SU-DHL-6 (cell line): ENCODE results near the gene SCN8A.

Source experiments
- EZH2phosphoT487 ChIP-seq: fragments of 200-600 bp; sonication (generic), shearing (Covaris generic); conservative IDR thresholded peaks from 2 replicates; pipeline ENCODE4 v1.6.1; 2018; ENCODE audit warnings: mild to moderate bottlenecking, antibody characterized with exemption, low read length, moderate library complexity, mixed read lengths
- TF ChIP-seq, protein P1 (sequence below): fragments of 200-600 bp; sonication (generic); IDR thresholded peaks from one replicate; pipeline ENCODE4 v1.5.1; 2017; ENCODE audit warnings: antibody characterized with exemption, mild to moderate bottlenecking, low read length, moderate library complexity; ENCODE audit not compliant: insufficient read depth, poor library complexity, severe bottlenecking

DNA sequence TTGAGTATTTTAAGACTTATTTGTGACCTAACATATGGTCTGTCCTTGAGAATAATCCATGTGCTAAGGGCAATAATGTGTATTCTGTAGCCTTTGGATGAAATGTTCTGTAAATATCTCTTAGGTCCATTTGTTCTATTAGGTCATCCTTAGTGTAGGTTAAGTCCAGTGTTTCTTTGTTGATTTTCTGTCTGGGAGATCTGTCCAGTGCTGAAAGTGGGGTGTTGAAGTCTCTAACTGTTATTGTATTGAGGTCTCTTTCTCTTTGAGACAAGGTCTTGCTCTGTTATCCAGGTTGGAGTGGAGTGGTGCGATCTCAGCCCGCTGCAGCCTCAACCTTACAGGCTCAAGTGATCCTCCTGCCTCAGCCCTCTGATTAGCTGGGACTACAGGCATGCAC lies 149.5 kb downstream of the SCN8A start:
- TF ChIP-seq, protein P1, sequence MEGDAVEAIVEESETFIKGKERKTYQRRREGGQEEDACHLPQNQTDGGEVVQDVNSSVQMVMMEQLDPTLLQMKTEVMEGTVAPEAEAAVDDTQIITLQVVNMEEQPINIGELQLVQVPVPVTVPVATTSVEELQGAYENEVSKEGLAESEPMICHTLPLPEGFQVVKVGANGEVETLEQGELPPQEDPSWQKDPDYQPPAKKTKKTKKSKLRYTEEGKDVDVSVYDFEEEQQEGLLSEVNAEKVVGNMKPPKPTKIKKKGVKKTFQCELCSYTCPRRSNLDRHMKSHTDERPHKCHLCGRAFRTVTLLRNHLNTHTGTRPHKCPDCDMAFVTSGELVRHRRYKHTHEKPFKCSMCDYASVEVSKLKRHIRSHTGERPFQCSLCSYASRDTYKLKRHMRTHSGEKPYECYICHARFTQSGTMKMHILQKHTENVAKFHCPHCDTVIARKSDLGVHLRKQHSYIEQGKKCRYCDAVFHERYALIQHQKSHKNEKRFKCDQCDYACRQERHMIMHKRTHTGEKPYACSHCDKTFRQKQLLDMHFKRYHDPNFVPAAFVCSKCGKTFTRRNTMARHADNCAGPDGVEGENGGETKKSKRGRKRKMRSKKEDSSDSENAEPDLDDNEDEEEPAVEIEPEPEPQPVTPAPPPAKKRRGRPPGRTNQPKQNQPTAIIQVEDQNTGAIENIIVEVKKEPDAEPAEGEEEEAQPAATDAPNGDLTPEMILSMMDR, result no peak
- TF ChIP-seq EZH2phosphoT487, result no peak
